ENCODE results near the gene TP63.
A peak's percentile ranks its signal among the peaks of the same experiment; 100 is the strongest.

Gene TP63

GRCh38 chr3:189641776-189642175, 10.6 kb downstream of the TP63 start:
- H3K79me1 ChIP-seq (replicated peaks; ENCODE audit: low read length, poor library complexity, severe bottlenecking), result no peaks in the 10 kb centered on the region
- no peaks in the 10 kb centered on the region for H3K4me1 ChIP-seq (ENCODE audit: control insufficient read depth, insufficient read depth, low read depth, low read length)
- no peak overlapping the region for H2BK120ac ChIP-seq (ENCODE audit: low read depth, low read length)
- no peaks in the 10 kb centered on the region for H3K36me3 ChIP-seq (ENCODE audit: control insufficient read depth in 1 of 2, insufficient read depth in 2 of 2, low read depth in 1 of 2, low read length in 2 of 2)
- no peak overlapping the region for H3K18ac ChIP-seq (ENCODE audit: low read depth in 1 of 2, low read length in 2 of 2)
- no peaks in the 10 kb centered on the region for H3K27me3 ChIP-seq (ENCODE audit: control insufficient read depth in 1 of 2, insufficient read depth in 1 of 2, low read length in 2 of 2)
- no peak for DNase-seq
- H2BK15ac ChIP-seq (ENCODE audit: low read depth, poor library complexity, severe bottlenecking), result no peak overlapping the region
- H2BK12ac ChIP-seq (ENCODE audit: low read length in 2 of 2), result no peak overlapping the region
- H2BK5ac ChIP-seq (ENCODE audit: low read depth, low read length, poor library complexity, severe bottlenecking), result no peak overlapping the region
- H3K9ac ChIP-seq (ENCODE audit: low read length), result no peak overlapping the region
- no peak overlapping the region for H2AK5ac ChIP-seq (ENCODE audit: low read length, severe bottlenecking)
- no peak overlapping the region for H3K27ac ChIP-seq (ENCODE audit: low read length, poor library complexity, severe bottlenecking)
- no peaks in the 10 kb centered on the region for H3K9me3 ChIP-seq (ENCODE audit: control insufficient read depth, low read length)
- H2AFZ ChIP-seq (ENCODE audit: low read depth, low read length), result no peak overlapping the region
- no peak overlapping the region for H3K14ac ChIP-seq (ENCODE audit: low read length in 2 of 2)
- H4K8ac ChIP-seq (ENCODE audit: low read length), result no peak overlapping the region
- H3K4ac ChIP-seq (ENCODE audit: low read depth in 1 of 2, low read length in 2 of 2), result no peak overlapping the region
- no peak overlapping the region for H3K23ac ChIP-seq (ENCODE audit: low read length in 2 of 2)
- H4K91ac ChIP-seq (ENCODE audit: low read length), result no peak overlapping the region
- H3K4me3 ChIP-seq (ENCODE audit: insufficient read depth in 1 of 2, low read depth in 1 of 2, low read length in 2 of 2), result no peak overlapping the region
- H3K4me2 ChIP-seq (ENCODE audit: low read length, poor library complexity, severe bottlenecking), result no peak overlapping the region

- no peak for DNase-seq
- H3K9me3 ChIP-seq (ENCODE audit: control insufficient read depth, low read length), result peaks cover 3% of the 10 kb centered on the region
- H2BK5ac ChIP-seq (ENCODE audit: low read depth, low read length, poor library complexity, severe bottlenecking), result no peak overlapping the region
- no peaks in the 10 kb centered on the region for H3K27me3 ChIP-seq (ENCODE audit: control insufficient read depth in 1 of 2, insufficient read depth in 1 of 2, low read length in 2 of 2)
- no peak overlapping the region for H3K4me3 ChIP-seq (ENCODE audit: insufficient read depth in 1 of 2, low read depth in 1 of 2, low read length in 2 of 2)
- H3K14ac ChIP-seq (ENCODE audit: low read length in 2 of 2), result no peak overlapping the region
- no peak overlapping the region for H3K9ac ChIP-seq (ENCODE audit: low read length)
- no peak overlapping the region for H3K18ac ChIP-seq (ENCODE audit: low read depth in 1 of 2, low read length in 2 of 2)
- H3K23ac ChIP-seq (ENCODE audit: low read length in 2 of 2), result no peak overlapping the region
- H3K27ac ChIP-seq (ENCODE audit: low read length, poor library complexity, severe bottlenecking), result no peak overlapping the region
- no peak overlapping the region for H4K8ac ChIP-seq (ENCODE audit: low read length)
- H3K4me2 ChIP-seq (ENCODE audit: low read length, poor library complexity, severe bottlenecking), result no peak overlapping the region
- no peak overlapping the region for H2BK120ac ChIP-seq (ENCODE audit: low read depth, low read length)
- no peak overlapping the region for H2AK5ac ChIP-seq (ENCODE audit: low read length, severe bottlenecking)
- H3K4me1 ChIP-seq (ENCODE audit: control insufficient read depth, insufficient read depth, low read depth, low read length), result no peaks in the 10 kb centered on the region
- H3K79me1 ChIP-seq (replicated peaks; ENCODE audit: low read length, poor library complexity, severe bottlenecking), result no peaks in the 10 kb centered on the region
- 87% methylated on average over 5 of the region's 8 CpGs for WGBS
- no peak overlapping the region for H3K4ac ChIP-seq (ENCODE audit: low read depth in 1 of 2, low read length in 2 of 2)
- H2BK15ac ChIP-seq (ENCODE audit: low read depth, poor library complexity, severe bottlenecking), result no peak overlapping the region
- H2AFZ ChIP-seq (ENCODE audit: low read depth, low read length), result no peak overlapping the region
- H2BK12ac ChIP-seq (ENCODE audit: low read length in 2 of 2), result no peak overlapping the region
- no peaks in the 10 kb centered on the region for H3K36me3 ChIP-seq (ENCODE audit: control insufficient read depth in 1 of 2, insufficient read depth in 2 of 2, low read depth in 1 of 2, low read length in 2 of 2)
- H4K91ac ChIP-seq (ENCODE audit: low read length), result no peak overlapping the region
These were observed 15.8 kb downstream of the TP63 start for GRCh38 chr3:189646853-189647542.

GRCh38 chr3:189652042-189652441, 20.9 kb downstream of the TP63 start:
- Histone ChIP-seq H4K91ac (ENCODE audit: low read length) (no peak overlapping the region), H3K9me3 (ENCODE audit: control insufficient read depth, low read length) (peaks cover 15% of the 10 kb centered on the region), H3K27ac (ENCODE audit: low read length, poor library complexity, severe bottlenecking) (no peak overlapping the region), H3K27me3 (ENCODE audit: control insufficient read depth in 1 of 2, insufficient read depth in 1 of 2, low read length in 2 of 2) (no peaks in the 10 kb centered on the region), H2BK12ac (ENCODE audit: low read length in 2 of 2) (no peak overlapping the region), H3K4ac (ENCODE audit: low read depth in 1 of 2, low read length in 2 of 2) (no peak overlapping the region), H4K8ac (ENCODE audit: low read length) (no peak overlapping the region), H3K36me3 (ENCODE audit: control insufficient read depth in 1 of 2, insufficient read depth in 2 of 2, low read depth in 1 of 2, low read length in 2 of 2) (no peaks in the 10 kb centered on the region), H3K4me3 (ENCODE audit: insufficient read depth in 1 of 2, low read depth in 1 of 2, low read length in 2 of 2) (no peak overlapping the region), H3K18ac (ENCODE audit: low read depth in 1 of 2, low read length in 2 of 2) (no peak overlapping the region), H3K14ac (ENCODE audit: low read length in 2 of 2) (no peak overlapping the region), H3K4me2 (ENCODE audit: low read length, poor library complexity, severe bottlenecking) (no peak overlapping the region), H2BK5ac (ENCODE audit: low read depth, low read length, poor library complexity, severe bottlenecking) (no peak overlapping the region), H3K4me1 (ENCODE audit: control insufficient read depth, insufficient read depth, low read depth, low read length) (no peaks in the 10 kb centered on the region), H2AK5ac (ENCODE audit: low read length, severe bottlenecking) (no peak overlapping the region), H3K23ac (ENCODE audit: low read length in 2 of 2) (no peak overlapping the region), H2AFZ (ENCODE audit: low read depth, low read length) (no peak overlapping the region), H2BK15ac (ENCODE audit: low read depth, poor library complexity, severe bottlenecking) (no peak overlapping the region), H3K9ac (ENCODE audit: low read length) (no peak overlapping the region), H3K79me1 (replicated peaks; ENCODE audit: low read length, poor library complexity, severe bottlenecking) (no peaks in the 10 kb centered on the region), H2BK120ac (ENCODE audit: low read depth, low read length) (no peak overlapping the region)
- WGBS, result 47% methylated on average over 1 of the region's 1 CpG
- peak; percentile 23 for DNase-seq

GRCh38 chr3:189655617-189656016, 24.4 kb downstream of the TP63 start:
- no peak overlapping the region for H2AK5ac ChIP-seq (ENCODE audit: low read length, severe bottlenecking)
- no peaks in the 10 kb centered on the region for H3K27me3 ChIP-seq (ENCODE audit: control insufficient read depth in 1 of 2, insufficient read depth in 1 of 2, low read length in 2 of 2)

More at GRCh38 chr3:189655617-189656016, 24.4 kb downstream of the TP63 start:
- Histone ChIP-seq H4K91ac (ENCODE audit: low read length) (no peak overlapping the region), H3K23ac (ENCODE audit: low read length in 2 of 2) (no peak overlapping the region), H3K79me1 (replicated peaks; ENCODE audit: low read length, poor library complexity, severe bottlenecking) (no peaks in the 10 kb centered on the region), H2AFZ (ENCODE audit: low read depth, low read length) (no peak overlapping the region), H3K18ac (ENCODE audit: low read depth in 1 of 2, low read length in 2 of 2) (no peak overlapping the region), H3K4me2 (ENCODE audit: low read length, poor library complexity, severe bottlenecking) (no peak overlapping the region), H2BK5ac (ENCODE audit: low read depth, low read length, poor library complexity, severe bottlenecking) (no peak overlapping the region), H3K9me3 (ENCODE audit: control insufficient read depth, low read length) (peaks cover 13% of the 10 kb centered on the region), H4K8ac (ENCODE audit: low read length) (no peak overlapping the region), H2BK120ac (ENCODE audit: low read depth, low read length) (no peak overlapping the region), H3K14ac (ENCODE audit: low read length in 2 of 2) (no peak overlapping the region), H2BK12ac (ENCODE audit: low read length in 2 of 2) (no peak overlapping the region), H3K27ac (ENCODE audit: low read length, poor library complexity, severe bottlenecking) (no peak overlapping the region), H2BK15ac (ENCODE audit: low read depth, poor library complexity, severe bottlenecking) (no peak overlapping the region), H3K36me3 (ENCODE audit: control insufficient read depth in 1 of 2, insufficient read depth in 2 of 2, low read depth in 1 of 2, low read length in 2 of 2) (no peaks in the 10 kb centered on the region), H3K9ac (ENCODE audit: low read length) (no peak overlapping the region), H3K4me1 (ENCODE audit: control insufficient read depth, insufficient read depth, low read depth, low read length) (no peaks in the 10 kb centered on the region), H3K4me3 (ENCODE audit: insufficient read depth in 1 of 2, low read depth in 1 of 2, low read length in 2 of 2) (no peak overlapping the region), H3K4ac (ENCODE audit: low read depth in 1 of 2, low read length in 2 of 2) (no peak overlapping the region)
- DNase-seq, result no peak
